Right kidney (tissue), 1 donor: ENCODE data around the gene ULK2.
"Not testable (repeated sequence)": the region's sequence is repeated elsewhere in the genome, so short reads cannot be mapped to it uniquely, and the experiment has no call there.

Experiments used
- DNase-seq: peaks from one replicate; pipeline ENCODE4 v3.0.0-alpha.2; 2016

The ULK2 gene

GRCh38 chr17:19768046-19768782 is 99.5 kb downstream of the ULK2 start:
- DNase-seq: no peak

GRCh38 chr17:19766421-19767270 is 101.1 kb downstream of the ULK2 start:
- DNase-seq: peak; percentile 69

- no peak for DNase-seq
These were observed 101.7 kb downstream of the ULK2 start for GRCh38 chr17:19766016-19766415.

- not testable (repeated sequence) for DNase-seq
These were observed 103.7 kb downstream of the ULK2 start for GRCh38 chr17:19763991-19764390.

- no peak for DNase-seq
These were observed 104.3 kb downstream of the ULK2 start for GRCh38 chr17:19763416-19763815.

DNA sequence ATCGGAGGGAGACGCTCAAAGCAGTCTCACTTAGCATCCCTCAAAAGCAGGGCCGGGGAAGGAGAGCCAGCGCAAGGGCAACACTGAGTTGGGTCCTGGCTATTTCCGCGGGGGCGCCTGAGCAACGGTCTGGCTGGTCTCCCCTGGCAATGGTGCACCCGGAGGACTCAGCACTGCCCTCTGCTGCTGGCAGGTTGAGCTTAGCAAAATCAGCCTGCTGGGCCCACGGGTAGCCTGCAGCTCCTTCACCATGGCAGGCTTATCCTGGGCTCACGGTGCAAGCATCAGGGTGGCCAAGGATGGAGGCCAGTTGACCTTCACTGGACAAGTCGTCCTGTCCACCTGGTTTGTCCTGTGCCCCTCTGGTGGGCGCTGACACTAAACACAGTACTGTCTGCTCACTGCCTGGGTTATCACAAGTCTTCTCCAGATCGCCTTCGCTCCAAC is 105.2 kb downstream of the ULK2 start:
- peak; percentile 57 for DNase-seq

GRCh38 chr17:19760746-19761145 is 107.0 kb downstream of the ULK2 start:
- DNase-seq: no peak

DNA sequence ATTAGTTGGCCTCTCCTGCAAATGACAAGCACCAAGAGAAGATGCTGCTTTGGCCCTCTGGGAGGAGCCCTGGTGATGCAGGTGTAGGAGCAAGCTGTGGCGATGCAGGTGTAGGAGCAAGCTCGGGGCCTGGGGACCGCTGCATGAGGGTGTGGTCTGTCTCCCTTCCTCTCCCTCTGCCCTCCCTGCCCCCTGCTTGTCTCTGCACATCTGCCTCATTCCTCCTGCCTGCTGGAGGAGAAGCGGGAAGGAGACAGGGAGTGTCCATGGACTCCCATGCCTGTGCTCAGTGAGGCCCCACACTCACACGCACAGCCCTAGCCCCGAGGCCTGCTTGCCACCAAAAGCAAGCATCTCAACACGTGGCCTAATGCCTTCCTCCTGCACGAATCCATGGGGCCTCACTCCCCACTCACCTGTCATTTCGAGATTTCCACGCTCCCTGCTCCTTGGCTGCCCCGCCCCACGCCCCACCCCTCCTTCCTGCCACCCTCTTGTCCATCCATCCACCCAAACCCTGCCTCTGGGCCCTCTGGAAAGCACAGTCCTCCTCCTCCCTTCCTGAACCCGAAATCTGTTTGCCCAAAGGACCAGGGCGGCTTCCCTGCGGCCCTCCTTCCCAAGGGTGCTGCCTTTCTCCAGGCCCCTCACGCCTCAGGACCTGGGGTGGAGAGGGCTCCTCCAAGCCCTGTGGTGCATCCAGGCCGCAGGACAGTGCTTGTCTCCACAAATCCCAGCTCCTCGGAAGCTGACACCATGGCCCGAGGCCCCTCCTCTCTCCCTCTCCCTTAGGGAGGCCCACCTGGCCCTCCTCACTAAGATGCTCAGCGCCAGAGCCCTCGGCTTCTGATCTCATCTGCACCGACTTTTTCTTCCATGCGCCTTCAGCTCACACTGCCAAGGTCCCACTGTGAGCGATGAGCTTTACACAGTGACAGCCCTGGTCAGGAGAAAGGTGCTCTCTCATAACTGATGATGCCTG is 107.9 kb downstream of the ULK2 start:
- DNase-seq: no peak

DNA sequence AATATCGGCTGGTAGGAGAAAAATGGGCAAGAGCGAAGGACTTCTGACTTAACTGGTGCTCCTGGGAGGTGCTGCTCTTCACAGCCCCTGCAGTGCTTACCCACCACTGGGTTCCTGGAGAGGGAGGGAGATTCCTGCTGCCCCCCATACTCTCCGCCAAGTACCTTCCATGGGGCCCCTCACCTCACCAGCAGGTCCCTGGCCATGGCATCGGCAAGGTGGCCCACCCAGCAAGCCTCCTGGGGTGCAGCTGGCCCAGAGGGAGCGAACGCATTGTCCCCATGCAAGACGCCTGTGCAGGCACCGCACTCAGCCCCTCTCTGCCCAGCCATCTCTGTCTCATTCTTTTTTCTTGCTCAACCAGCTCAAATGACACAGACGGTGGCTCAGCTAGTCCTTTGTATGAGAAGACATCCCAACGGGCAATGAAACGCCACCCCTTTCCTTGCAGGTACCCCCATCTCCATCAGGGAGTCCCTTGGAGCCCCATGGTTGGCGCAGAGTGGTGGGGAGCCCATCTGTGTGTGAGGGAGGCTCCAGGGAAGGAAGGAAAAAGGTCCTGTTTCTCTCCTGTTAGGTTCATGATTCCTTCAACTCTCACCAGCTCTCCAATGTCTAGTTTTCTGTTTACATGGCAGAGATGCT is 110.1 kb downstream of the ULK2 start:
- no peak for DNase-seq

DNA sequence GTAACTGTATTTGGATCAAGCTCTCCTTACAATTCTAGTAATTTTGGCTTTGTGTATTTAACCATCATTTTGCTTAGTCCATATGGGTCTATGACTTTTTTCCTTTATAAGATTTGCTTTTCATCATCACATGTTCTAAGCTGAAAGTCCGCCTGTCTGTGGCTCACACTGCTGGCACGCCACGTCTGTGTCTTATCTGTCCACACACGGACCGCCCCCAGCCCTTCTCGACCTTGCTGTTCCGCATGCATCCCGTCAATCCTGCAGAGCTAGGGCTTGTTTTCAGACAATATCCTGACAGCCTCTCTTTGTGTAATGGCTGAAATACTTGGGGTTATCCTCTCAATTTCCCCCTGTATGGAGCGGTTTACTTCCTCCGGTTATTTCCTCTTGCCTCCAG is 111.2 kb downstream of the ULK2 start:
- DNase-seq: no peak

GRCh38 chr17:19755821-19756510 is 111.8 kb downstream of the ULK2 start:
- no peak for DNase-seq

DNA sequence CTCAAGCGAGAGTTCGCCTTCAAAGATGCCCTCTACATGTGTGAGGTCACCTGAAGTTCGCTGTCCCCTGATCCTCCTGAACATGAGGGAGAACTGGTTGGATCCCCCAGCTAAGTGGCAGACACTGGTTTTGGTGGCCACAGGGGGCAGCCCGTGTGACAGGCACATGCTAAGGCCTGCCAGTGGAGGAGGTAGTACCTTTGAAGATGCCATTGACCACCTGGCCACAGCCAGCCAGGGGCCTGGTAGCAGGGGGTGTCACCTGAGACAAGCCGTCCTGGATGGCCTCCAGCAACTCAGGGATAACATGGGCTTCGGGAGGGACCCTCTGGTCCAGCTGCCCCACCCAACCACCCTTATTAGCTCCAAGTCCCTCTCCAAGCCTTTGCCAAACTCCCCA is 112.3 kb downstream of the ULK2 start:
- no peak for DNase-seq

- DNase-seq: no peak
These were observed 113.9 kb downstream of the ULK2 start for GRCh38 chr17:19753661-19754463.

- DNase-seq: no peak
These were observed 114.7 kb downstream of the ULK2 start for GRCh38 chr17:19753051-19753509.

GRCh38 chr17:19752216-19753050 is 115.3 kb downstream of the ULK2 start:
- DNase-seq: no peak

- no peak for DNase-seq
These were observed 116.9 kb downstream of the ULK2 start for GRCh38 chr17:19750835-19751234.

DNA sequence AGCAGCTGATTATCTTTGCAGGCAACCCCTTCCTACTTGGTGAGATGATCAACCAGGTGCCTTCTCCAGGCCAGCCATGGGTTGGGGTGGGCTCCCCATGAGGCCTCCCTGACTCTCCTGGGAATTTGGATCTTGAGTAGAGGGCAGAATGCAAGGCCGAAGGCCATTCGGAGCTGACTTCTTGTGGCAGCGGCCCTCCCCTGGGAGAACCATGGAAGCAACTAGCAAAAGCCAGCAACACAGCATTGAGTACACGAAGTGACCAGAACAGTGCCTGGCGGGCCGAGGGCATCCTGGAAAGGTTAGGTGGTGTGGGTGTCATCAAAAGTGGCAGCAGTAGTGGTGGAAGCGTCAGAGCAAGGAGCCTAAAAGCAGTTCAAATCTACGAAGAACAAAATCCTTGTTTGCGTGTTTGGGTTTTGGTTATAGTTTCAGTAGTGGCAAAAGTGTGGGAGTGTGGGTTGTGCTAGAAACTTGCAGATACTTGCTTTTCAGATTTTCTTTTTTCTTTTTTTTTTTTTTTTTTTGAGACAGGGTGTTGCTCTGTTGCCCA is 117.6 kb downstream of the ULK2 start:
- DNase-seq: no peak

- peak; percentile 52 for DNase-seq
These were observed 118.9 kb downstream of the ULK2 start for GRCh38 chr17:19748807-19749193.
